Hepatocyte (in vitro differentiated cells): ENCODE data around the gene GMDS.

ENCODE experiments used
- EZH2 ChIP-seq: fragments of 200-600 bp; sonication (generic); IDR thresholded peaks from 2 replicates; pipeline ENCODE4 v1.6.1; 2016; ENCODE audit warnings: antibody characterized with exemption, mild to moderate bottlenecking, borderline replicate concordance
- EZH2phosphoT487 ChIP-seq: fragments of 200-600 bp; sonication (generic); IDR thresholded peaks from one replicate; pipeline ENCODE4 v1.6.1; 2018; ENCODE audit warnings: antibody characterized with exemption, mild to moderate bottlenecking, low read depth, moderate library complexity; ENCODE audit not compliant: unreplicated experiment, severe bottlenecking
- TF ChIP-seq, protein P1 (sequence below): fragments of 200-600 bp; sonication (generic); IDR thresholded peaks from 2 replicates; pipeline ENCODE4 v1.5.1; 2016; ENCODE audit warnings: antibody characterized with exemption, mild to moderate bottlenecking; ENCODE audit not compliant: poor library complexity

DNA sequence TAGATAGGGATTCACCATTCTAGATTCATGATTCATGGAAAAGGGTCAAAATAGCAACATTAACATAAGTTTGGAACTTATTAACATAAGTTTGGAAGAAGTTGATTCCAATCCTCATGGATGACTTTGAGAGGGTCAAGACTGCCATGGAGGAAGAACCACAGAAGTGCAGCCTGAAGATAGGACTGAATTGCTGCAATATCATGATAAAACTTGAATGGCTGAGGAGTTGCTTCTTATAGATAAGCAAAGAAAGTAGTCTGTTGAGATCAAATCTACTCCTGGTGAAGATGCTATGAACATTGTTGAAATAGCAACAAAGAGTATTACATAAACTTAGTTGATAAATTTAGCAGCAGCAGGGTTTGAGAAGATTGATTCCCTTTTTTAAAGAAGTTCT, 62.2 kb downstream of the GMDS start:
- TF ChIP-seq, protein P1, sequence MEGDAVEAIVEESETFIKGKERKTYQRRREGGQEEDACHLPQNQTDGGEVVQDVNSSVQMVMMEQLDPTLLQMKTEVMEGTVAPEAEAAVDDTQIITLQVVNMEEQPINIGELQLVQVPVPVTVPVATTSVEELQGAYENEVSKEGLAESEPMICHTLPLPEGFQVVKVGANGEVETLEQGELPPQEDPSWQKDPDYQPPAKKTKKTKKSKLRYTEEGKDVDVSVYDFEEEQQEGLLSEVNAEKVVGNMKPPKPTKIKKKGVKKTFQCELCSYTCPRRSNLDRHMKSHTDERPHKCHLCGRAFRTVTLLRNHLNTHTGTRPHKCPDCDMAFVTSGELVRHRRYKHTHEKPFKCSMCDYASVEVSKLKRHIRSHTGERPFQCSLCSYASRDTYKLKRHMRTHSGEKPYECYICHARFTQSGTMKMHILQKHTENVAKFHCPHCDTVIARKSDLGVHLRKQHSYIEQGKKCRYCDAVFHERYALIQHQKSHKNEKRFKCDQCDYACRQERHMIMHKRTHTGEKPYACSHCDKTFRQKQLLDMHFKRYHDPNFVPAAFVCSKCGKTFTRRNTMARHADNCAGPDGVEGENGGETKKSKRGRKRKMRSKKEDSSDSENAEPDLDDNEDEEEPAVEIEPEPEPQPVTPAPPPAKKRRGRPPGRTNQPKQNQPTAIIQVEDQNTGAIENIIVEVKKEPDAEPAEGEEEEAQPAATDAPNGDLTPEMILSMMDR: no peak
- TF ChIP-seq EZH2: no peak
- TF ChIP-seq EZH2phosphoT487: no peak
